ENCODE measurements around the gene SHH.

- TF ChIP-seq CTCF (conservative IDR thresholded peaks at IDR 0.05) (no peak), ZFX (IDR thresholded peaks at IDR 0.05) (no peak)
Observed at GRCh38 chr7:155754165-155754564, 58.1 kb downstream of the SHH start.

Measured in C4-2B (cell line).